Measurements from ENCODE around the gene RPL22. TPM values are rescaled to one million over a fixed set of nuclear protein-coding genes. Genes with fewer than 3 reads are reported as not detected.

The RPL22 gene
- total RNA-seq, 4 donors from 2014 or later = 56.5 to 170 (median 106) TPM

GRCh38 chr1:6209661-6210580 lies 10.5 kb upstream of the RPL22 start:
- Histone ChIP-seq H3K4me1 (peaks cover 6 to 40% (median 26%) of the 10 kb centered on the region in 4 donors), H3K27me3 (no peaks in the 10 kb centered on the region), H3K4me3 (no peak overlapping the region), H3K36me3 (no peaks in the 10 kb centered on the region), H3K9me3 (no peaks in the 10 kb centered on the region), H3K27ac (peak overlapping the region in 1 of 4 donors; percentile 44)
- intact Hi-C loops (cut with DNase I; ENCODE audit: low total_unique reads) = no loop called here
- no peak for DNase-seq
- TF ChIP-seq POLR2A (IDR thresholded peaks at IDR 0.05) (no peak), POLR2AphosphoS5 (IDR thresholded peaks at IDR 0.05) (no peak), EP300 (IDR thresholded peaks at IDR 0.05; ENCODE audit: low read depth) (no peak), CTCF (IDR thresholded peaks at IDR 0.05) (no peak)
- WGBS, 2 donors (ENCODE audit: low coverage in 1 of 2) = 91% methylated on average over 17 of the region's 17 CpGs; no CpG with 5 or more reads in 1 of the 2 donors
- in situ Hi-C loops (cut with MboI; ENCODE audit: low pct_ligation_motif_present in 1 of 4, low pct_unique_long_range_greater_than_20kb in 1 of 4, low sequenced_read_pairs in 3 of 4) = no loop called here

GRCh38 chr1:6208723-6209660 lies 9.6 kb upstream of the RPL22 start:
- H3K4me1 ChIP-seq = peaks cover 6 to 46% (median 30%) of the 10 kb centered on the region in 4 donors
- in situ Hi-C loops (cut with MboI; ENCODE audit: low pct_ligation_motif_present in 1 of 4, low pct_unique_long_range_greater_than_20kb in 1 of 4, low sequenced_read_pairs in 3 of 4) = no loop called here
- no peak for TF ChIP-seq EP300 (IDR thresholded peaks at IDR 0.05; ENCODE audit: low read depth)
- TF ChIP-seq POLR2A (IDR thresholded peaks at IDR 0.05) = no peak
- TF ChIP-seq POLR2AphosphoS5 (IDR thresholded peaks at IDR 0.05) = peak in 1 of 3 donors; percentile 27
- peak; percentile 51 to 68 (median 62) for TF ChIP-seq CTCF (IDR thresholded peaks at IDR 0.05)
- intact Hi-C loops (cut with DNase I; ENCODE audit: low total_unique reads) = no loop called here
- peak overlapping the region; percentile 10 to 48 (median 34) for H3K4me3 ChIP-seq
- H3K9me3 ChIP-seq = no peaks in the 10 kb centered on the region
- no peaks in the 10 kb centered on the region for H3K36me3 ChIP-seq
- peak; percentile 54 for DNase-seq
- H3K27ac ChIP-seq = peak overlapping the region in 2 of 4 donors; percentile 10 to 44
- 15 to 20% methylated on average over 1 to 43 of the region's 99 CpGs for WGBS, 2 donors (ENCODE audit: low coverage in 1 of 2)
- no peaks in the 10 kb centered on the region for H3K27me3 ChIP-seq

GRCh38 chr1:6207921-6208320 lies 8.5 kb upstream of the RPL22 start:
- no peak for TF ChIP-seq POLR2A (IDR thresholded peaks at IDR 0.05)
- no peak for TF ChIP-seq POLR2AphosphoS5 (IDR thresholded peaks at IDR 0.05)
- TF ChIP-seq EP300 (IDR thresholded peaks at IDR 0.05; ENCODE audit: low read depth) = no peak
- no peak for TF ChIP-seq CTCF (IDR thresholded peaks at IDR 0.05)
- Histone ChIP-seq H3K27ac (no peak overlapping the region), H3K4me1 (peaks cover 6 to 46% (median 30%) of the 10 kb centered on the region in 4 donors), H3K36me3 (no peaks in the 10 kb centered on the region), H3K4me3 (no peak overlapping the region), H3K9me3 (no peaks in the 10 kb centered on the region), H3K27me3 (no peaks in the 10 kb centered on the region)
- DNase-seq = no peak
- in situ Hi-C loops (cut with MboI; ENCODE audit: low pct_ligation_motif_present in 1 of 4, low pct_unique_long_range_greater_than_20kb in 1 of 4, low sequenced_read_pairs in 3 of 4) = no loop called here
- intact Hi-C loops (cut with DNase I; ENCODE audit: low total_unique reads) = no loop called here
- WGBS, 2 donors (ENCODE audit: low coverage in 1 of 2) = 92% methylated on average over 10 of the region's 10 CpGs; no CpG with 5 or more reads in 1 of the 2 donors

Measured in transverse colon (tissue), 4 donors.